HepG2 (cell line): ENCODE measurements around the gene WDR48. TPM values are rescaled to one million over a fixed set of nuclear protein-coding genes. Genes with fewer than 3 reads are reported as not detected.

Experiments used
- FOXK1 ChIP-seq: sonication (generic); formaldehyde crosslinking; IDR thresholded peaks from 2 replicates; pipeline ENCODE4 v1.4.0; 2020; ENCODE audit warnings: low read depth, missing genetic modification reagents, borderline replicate concordance
- GATAD1 ChIP-seq: IDR thresholded peaks from 2 replicates; pipeline ENCODE4 v1.6.1; 2016; ENCODE audit warnings: missing genetic modification reagents, missing compliant biosample characterization
- JARID2 ChIP-seq: sonication (generic); formaldehyde crosslinking; IDR thresholded peaks from 2 replicates; pipeline ENCODE4 v1.8.1; 2023; ENCODE audit warnings: missing genetic modification reagents, inconsistent platforms; ENCODE audit not compliant: insufficient replicate concordance
- PAX8 ChIP-seq: sonication (generic); formaldehyde crosslinking; IDR thresholded peaks from 2 replicates; pipeline ENCODE4 v1.8.0; 2022; ENCODE audit warnings: mild to moderate bottlenecking, missing genetic modification reagents, borderline replicate concordance
- ZXDC ChIP-seq: sonication (generic); formaldehyde crosslinking; IDR thresholded peaks from 2 replicates; pipeline ENCODE4 v1.5.0; 2020; ENCODE audit warnings: mild to moderate bottlenecking, missing genetic modification reagents
- polyA plus RNA-seq, 8 experiments: library from polyadenylated mRNA; depleted of rRNA in 3 of 8; stranded (reverse) in 7 of 8; unstranded in 1 of 8; fragments of >200 nt; fragmentation: Illumina TruSeq in 4 of 8; extraction: Trizol in 4 of 8; gene quantifications; 2 replicates each; pipeline versions ENCODE4 v1.2.1 to v1.2.3, GENCODE V29; 2011 to 2016; ENCODE audit warnings: low read depth in 4 of 8, missing spikeins in 1 of 8, mixed read lengths in 1 of 8; ENCODE audit not compliant: insufficient read depth in 1 of 8
- total RNA-seq, 5 experiments: library from RNA; depleted of rRNA; stranded (reverse); fragments of >200 nt; fragmentation: Illumina TruSeq; extraction: Trizol; gene quantifications; 2 replicates each; pipeline ENCODE4 v1.2.3, GENCODE V29; 2016; ENCODE audit warnings: low read depth in 1 of 5
- TF ChIP-seq, protein P1 (sequence below): sonication (generic); formaldehyde crosslinking; IDR thresholded peaks from 2 replicates; pipeline ENCODE4 v1.4.0; 2020; ENCODE audit warnings: missing genetic modification reagents
- TF ChIP-seq, protein P2 (sequence below): sonication (generic); formaldehyde crosslinking; IDR thresholded peaks from 2 replicates; pipeline ENCODE4 v1.5.0; 2020; ENCODE audit warnings: missing genetic modification reagents
- TF ChIP-seq, protein P3 (sequence below): fragments of 450-650 bp; IDR thresholded peaks from 2 replicates; pipeline ENCODE4 v1.6.1; 2017; ENCODE audit warnings: mild to moderate bottlenecking

Gene WDR48
- total and polyA plus RNA-seq, 2 of the 13 experiments (the other 11 are each of a cell fraction or from before 2014, with no cell fraction given), result 29.2 to 31.2 TPM

DNA sequence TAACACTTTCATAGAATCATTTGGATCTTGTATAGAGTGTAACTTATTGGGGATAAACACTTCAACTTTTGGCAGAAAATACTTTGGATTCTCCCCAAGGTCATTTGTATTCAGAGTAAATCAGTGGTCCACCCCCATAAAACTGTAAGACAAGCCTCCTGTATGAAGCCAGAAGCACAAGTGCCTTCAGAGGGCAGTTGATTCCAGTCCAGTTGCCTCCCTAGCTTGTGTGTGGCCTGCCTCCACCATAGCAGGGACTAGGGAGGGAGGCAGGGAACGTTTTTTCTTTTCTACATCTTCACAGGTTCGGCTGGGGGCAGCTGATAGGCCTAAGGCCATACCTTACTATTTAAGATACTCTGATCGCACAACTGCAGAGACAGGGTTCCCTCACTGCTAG, 44.0 kb downstream of the WDR48 start (continued):
- TF ChIP-seq, protein P1, sequence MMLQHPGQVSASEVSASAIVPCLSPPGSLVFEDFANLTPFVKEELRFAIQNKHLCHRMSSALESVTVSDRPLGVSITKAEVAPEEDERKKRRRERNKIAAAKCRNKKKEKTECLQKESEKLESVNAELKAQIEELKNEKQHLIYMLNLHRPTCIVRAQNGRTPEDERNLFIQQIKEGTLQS (CRISPR knock-in tag), result no peak
- TF ChIP-seq FOXK1 (no peak), JARID2 (CRISPR knock-in tag) (no peak), ZXDC (no peak), GATAD1 (CRISPR knock-in tag) (no peak), PAX8 (no peak)
- TF ChIP-seq, protein P2, sequence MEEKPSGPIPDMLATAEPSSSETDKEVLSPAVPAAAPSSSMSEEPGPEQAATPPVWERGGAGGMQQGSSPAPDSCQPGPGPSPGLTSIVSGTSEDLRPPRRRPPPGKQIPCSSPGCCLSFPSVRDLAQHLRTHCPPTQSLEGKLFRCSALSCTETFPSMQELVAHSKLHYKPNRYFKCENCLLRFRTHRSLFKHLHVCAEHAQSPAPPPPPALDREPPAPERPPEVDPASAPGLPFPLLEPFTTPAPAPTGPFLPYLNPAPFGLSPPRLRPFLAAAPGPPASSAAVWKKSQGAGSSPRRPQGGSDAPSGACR (CRISPR knock-in tag), result no peak
- TF ChIP-seq, protein P3, sequence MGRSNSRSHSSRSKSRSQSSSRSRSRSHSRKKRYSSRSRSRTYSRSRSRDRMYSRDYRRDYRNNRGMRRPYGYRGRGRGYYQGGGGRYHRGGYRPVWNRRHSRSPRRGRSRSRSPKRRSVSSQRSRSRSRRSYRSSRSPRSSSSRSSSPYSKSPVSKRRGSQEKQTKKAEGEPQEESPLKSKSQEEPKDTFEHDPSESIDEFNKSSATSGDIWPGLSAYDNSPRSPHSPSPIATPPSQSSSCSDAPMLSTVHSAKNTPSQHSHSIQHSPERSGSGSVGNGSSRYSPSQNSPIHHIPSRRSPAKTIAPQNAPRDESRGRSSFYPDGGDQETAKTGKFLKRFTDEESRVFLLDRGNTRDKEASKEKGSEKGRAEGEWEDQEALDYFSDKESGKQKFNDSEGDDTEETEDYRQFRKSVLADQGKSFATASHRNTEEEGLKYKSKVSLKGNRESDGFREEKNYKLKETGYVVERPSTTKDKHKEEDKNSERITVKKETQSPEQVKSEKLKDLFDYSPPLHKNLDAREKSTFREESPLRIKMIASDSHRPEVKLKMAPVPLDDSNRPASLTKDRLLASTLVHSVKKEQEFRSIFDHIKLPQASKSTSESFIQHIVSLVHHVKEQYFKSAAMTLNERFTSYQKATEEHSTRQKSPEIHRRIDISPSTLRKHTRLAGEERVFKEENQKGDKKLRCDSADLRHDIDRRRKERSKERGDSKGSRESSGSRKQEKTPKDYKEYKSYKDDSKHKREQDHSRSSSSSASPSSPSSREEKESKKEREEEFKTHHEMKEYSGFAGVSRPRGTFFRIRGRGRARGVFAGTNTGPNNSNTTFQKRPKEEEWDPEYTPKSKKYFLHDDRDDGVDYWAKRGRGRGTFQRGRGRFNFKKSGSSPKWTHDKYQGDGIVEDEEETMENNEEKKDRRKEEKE, result no peak
